CD4-positive, alpha-beta T cell treated with Interleukin-4 for 1 hour (primary cell): ENCODE data around the gene ARID3B.
A peak's percentile ranks its signal among the peaks of the same experiment; 100 is the strongest.
"Not testable (repeated sequence)": the region's sequence is repeated elsewhere in the genome, so short reads cannot be mapped to it uniquely, and the experiment has no call there.

Experiments
- DNase-seq, 2 donors: peaks; one replicate each; pipeline ENCODE4 v3.0.0-alpha.2; 2020 to 2022

Gene ARID3B, protein sequence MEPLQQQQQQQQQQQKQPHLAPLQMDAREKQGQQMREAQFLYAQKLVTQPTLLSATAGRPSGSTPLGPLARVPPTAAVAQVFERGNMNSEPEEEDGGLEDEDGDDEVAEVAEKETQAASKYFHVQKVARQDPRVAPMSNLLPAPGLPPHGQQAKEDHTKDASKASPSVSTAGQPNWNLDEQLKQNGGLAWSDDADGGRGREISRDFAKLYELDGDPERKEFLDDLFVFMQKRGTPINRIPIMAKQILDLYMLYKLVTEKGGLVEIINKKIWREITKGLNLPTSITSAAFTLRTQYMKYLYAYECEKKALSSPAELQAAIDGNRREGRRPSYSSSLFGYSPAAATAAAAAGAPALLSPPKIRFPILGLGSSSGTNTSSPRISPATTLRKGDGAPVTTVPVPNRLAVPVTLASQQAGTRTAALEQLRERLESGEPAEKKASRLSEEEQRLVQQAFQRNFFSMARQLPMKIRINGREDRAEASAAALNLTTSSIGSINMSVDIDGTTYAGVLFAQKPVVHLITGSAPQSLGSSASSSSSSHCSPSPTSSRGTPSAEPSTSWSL

DNA sequence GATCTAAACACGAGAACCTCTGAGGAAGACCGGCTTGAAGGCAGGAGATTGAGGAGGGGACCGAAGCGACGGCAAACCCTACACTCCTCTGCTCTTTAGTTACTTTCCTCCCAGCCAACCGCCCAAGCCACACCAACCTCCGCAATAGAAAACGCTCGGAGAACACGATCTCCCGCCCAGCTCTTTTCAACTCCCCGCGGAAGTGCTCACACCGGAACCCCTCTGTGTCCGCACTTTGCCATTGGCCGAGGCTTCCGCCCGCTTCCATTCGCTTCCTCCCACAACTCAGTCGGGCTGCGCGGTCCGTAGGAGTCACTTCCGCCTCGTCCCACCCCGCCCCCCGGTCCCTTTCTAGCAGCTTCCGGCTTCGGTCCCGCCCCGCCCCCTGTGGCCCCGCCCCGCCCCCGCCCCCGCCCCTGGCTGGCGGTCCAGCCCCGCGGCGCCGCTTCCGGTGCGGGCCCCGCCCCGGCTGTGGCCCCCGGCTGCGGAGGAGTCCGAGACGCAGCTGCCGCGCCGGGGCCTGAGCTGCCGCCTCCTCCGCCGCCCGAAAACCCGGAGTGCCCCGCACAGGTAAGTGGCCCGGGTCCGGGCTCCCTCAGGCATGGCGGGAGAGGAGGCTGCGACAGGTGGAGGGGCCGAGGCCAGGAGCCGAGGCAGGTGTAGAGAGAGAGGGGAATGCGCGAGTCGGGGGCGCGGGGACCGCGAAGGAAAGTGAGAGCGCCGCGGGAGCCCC lies at the start of gene ARID3B:
TSS of gene ARID3B (plus strand) at position 460 of the 733 bp plus-strand sequence. CDS start 2,717 bp downstream, outside the sequence.
- DNase-seq, result peak; percentile 97

DNA sequence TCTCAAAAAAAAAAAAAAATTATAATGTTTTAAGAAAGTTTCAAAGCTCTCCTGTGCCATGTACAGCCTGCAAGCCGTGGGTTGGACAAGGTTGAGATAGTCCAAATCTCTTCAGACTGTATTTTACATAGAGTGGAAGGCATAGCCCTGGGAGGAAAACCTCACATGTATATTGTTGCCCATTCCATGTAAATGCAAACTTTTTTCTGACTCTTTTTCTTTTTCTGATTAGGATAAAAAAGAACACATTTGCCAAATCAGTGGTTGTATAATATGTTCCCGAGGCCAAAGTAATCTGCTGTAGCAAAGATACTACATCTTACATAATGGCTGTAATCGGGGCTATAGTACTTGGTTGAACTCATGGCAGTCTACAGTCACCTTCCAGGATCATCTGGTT lies 44.4 kb upstream of the ARID3B start:
- DNase-seq, result no peak

DNA sequence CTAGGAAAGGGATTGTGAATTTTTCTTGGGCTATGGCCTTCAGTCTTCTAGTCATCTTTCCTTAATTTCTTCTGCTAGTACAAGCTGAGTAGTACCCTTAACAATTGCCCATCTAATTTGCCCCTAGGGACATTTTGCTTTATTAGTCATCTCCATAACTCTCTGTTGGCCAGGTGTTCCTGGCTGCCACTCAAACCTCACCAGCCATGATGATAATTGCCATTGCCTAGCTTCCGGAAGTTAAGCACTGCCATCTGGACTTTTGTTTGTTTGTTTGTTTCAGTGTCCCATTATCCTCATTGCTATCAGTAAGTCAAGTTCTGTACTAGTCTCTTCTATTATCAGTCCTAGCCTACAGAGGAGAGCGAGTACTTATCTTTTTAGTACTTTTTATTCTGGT lies 43.4 kb upstream of the ARID3B start:
- no peak for DNase-seq

- no peak for DNase-seq
Measured at GRCh38 chr15:74499366-74499765, 41.7 kb upstream of the ARID3B start.

DNA sequence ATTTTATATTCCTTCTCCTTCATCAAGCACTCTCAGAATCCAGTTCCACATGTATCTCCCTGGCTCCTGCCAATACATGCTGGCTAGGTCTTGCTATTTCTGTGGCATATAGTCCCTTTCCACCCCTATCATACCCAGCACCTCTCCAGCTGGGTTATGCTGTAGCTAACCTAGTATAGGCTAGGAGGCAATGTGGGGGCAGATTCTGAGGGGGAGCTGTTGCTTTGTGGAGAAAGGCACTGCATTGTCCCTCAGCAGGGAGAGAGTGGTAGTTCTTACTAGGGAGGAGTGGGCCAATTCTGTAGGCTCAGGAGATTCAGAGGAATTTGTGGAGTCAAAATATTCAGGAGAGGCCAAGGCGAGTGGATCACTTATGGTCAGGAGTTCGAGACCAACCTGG lies 40.6 kb upstream of the ARID3B start:
- no peak for DNase-seq

GRCh38 chr15:74502301-74502700 lies 38.7 kb upstream of the ARID3B start:
- DNase-seq, result no peak

- no peak for DNase-seq
Measured at GRCh38 chr15:74504418-74504817, 36.6 kb upstream of the ARID3B start.

DNA sequence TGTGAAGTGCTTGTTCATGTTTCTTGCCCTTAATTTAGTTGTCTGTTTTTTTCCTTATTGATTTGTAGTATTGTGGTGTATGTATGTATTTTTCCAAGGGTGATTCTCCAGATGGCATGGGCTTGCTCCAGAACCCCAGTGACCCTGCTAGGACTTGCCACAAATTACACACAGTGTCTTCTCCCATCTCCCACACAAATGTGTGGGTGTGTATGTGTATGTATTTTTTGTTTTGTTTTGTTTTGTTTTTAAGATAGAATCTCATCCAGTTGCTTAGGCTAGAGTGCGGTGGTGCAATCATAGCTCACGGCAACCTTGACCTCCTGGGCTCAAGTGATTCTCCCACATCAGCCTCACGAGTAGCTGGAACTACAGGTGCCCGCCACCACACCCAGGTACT lies 36.2 kb upstream of the ARID3B start:
- no peak for DNase-seq

- no peak for DNase-seq
Measured at GRCh38 chr15:74505837-74506514, 35.0 kb upstream of the ARID3B start.

DNA sequence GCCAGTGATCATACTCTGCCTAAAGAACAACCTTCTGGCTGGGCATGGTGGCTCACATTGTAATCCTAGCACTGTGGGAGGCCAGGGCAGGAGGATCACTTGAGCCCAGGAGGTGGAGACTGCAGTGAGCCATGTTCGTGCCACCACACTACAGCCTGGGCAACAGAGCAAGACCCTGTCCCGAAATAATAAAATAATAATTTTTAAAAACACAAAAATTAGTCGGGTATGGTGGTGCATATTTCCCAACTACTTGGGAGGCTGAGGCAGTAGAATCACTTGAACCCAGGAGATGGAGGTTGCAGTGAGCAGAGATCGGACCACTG lies 34.5 kb upstream of the ARID3B start:
- DNase-seq, result no peak

DNA sequence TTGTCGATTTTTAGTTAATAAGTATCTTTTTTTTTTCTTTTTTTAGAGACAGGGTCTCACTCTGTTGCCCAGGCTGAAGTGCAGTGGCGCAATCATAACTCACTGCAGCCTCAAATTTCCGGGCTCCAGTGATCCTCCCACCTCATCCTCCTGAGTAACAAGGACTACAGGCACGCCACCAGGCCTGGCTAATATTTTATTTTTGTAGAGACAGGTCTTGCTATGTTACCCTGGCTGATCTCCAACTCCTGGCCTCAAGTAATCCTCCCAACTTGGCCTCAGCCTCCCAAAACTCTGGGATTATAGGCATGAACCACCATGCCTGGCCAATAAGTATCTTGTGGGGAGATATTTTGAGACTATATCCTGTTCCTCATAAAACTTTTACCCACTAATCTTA lies 29.4 kb upstream of the ARID3B start:
- no peak for DNase-seq

DNA sequence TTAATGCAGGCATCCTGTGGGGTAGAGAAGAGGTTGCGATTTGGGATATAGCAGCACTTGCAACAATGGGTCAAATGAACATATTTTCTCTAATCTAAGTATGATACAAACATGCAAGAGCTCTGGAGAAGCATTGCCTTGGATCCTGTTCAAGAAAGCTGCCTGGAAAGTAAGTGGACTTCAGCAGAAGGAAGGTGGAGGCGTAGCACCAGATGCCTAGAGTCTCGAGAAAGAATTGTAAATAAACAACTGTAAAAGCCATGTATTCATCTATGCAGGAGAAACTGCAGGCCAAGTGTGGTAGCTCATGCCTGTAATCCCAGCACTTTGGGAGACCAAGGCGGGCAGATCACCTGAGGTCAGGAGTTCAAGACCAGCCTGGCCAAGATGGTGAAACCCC lies 27.0 kb upstream of the ARID3B start:
- not testable (repeated sequence) for DNase-seq

DNA sequence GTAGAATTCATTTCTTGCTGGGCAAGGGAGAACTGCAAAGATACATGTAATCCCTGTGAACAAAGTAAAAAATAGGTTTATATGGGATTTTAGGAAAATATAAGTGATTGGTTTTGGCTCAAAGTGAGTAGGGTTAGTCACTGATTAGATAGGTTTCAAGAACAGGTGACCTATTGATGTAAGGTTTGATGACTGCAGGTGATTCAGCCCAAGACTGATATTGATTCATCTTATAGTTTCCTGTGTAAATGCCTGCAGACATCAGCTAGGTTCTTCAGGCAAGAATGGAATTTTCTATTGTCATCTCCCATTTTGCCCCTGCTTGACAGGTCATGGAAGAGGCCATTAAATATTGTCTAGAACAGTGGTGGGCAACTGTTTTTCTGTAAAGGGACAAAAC lies 23.9 kb upstream of the ARID3B start:
- no peak for DNase-seq

DNA sequence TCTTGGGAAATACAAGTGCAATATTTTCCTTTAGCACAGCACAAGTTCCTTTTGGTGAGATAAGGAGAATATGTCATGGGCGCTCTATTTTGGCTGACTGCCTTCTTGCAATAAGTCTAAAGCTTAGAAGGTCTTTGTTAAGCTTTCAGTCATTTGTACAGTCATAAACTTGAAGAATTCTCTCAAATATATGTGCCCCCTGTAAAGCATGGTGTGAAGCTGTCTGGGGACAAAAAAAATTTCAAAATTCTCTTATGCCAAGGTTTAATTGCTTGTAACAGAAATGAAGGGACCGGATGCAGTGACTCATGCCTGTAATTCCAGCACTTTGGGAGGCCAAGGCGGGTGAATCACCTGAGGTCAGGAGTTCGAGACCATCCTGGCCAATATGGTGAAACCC lies 21.7 kb upstream of the ARID3B start:
- no peak for DNase-seq

- DNase-seq, result no peak
Measured at GRCh38 chr15:74520407-74520806, 20.6 kb upstream of the ARID3B start.

- DNase-seq, result no peak
Measured at GRCh38 chr15:74523982-74524381, 17.0 kb upstream of the ARID3B start.

GRCh38 chr15:74525309-74525708 lies 15.7 kb upstream of the ARID3B start:
- DNase-seq, result no peak

GRCh38 chr15:74525945-74526344 lies 15.1 kb upstream of the ARID3B start:
- no peak for DNase-seq

- no peak for DNase-seq
Measured at GRCh38 chr15:74528876-74529275, 12.1 kb upstream of the ARID3B start.

DNA sequence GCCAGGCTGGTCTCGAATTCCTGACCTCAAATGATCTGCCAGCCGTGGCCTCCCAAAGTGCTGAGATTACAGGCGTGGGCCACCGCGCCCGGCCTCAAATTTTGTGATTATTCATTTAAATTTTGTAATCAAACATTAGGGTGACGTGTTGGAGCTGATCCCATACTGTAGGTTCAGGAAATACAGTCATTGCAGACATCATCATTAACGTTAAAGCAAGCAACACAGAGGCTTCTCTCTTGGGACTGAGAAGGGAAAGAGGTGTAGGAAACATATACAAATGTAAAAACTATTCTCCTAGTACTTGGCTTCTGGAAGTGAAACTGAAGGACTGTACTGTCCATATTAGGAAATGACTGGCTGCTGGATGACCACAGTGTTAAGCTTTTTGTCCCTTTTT lies 11.1 kb upstream of the ARID3B start:
- DNase-seq, result no peak

DNA sequence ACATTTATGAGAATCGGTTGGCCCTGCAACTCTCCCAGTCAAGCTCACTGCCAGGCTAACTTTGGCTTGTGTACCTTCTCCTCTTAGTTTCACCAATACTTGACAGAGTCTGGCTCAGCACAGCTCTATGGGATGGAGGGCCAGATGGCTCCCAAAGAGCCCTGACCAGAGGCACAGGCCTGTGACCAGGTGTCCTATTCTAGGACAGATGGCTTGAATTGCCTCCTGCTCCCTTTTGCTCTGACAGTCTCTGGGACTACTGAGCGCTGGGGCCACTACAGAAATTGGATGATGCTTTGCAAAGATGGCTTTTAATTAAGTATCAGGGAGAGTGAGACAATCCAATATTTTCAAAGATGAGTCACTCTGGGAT lies 10.3 kb upstream of the ARID3B start:
- no peak for DNase-seq

DNA sequence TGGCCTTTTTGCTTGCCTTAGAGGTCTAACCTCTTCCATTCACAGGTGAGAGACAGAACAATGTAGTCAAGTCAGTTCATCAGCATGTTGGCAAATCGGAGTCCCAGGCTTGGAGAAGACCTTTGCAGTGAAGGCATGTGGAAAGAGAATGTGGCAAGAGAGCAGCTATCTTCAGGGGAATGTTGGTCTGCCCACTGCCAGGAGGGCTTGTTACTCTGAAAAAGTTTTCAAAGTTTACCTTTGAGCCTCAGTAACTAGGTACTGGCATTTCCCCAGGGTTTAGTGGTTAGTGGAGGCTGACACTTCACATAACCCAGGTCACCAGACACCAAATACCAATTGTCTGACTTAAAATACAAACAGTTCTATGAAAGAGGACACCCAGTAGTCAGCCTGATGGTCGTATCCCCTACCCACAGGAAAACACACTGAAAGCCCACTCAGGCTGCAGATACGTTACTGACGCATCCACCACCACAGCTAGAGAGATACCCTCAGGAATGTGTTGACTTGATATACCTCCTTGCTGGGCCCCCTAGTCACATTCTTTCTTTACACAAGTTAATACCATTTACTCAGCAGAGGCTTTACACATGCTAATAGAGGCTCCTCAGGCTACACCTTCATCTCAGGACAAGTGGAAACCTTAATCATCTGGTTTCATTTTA lies 9.7 kb upstream of the ARID3B start:
- DNase-seq, result no peak
